Stimulated activated CD8-positive, alpha-beta memory T cell treated with anti-CD3 and anti-CD28 coated beads, Interleukin-15, amount 100 ng/mL, for 1 hour (primary cell): ENCODE measurements around the gene SHMT2.

Source experiments
- DNase-seq: peaks from one replicate; pipeline ENCODE4 v3.0.0-alpha.2; 2020; ENCODE audit warnings: low read depth

SHMT2 gene

DNA sequence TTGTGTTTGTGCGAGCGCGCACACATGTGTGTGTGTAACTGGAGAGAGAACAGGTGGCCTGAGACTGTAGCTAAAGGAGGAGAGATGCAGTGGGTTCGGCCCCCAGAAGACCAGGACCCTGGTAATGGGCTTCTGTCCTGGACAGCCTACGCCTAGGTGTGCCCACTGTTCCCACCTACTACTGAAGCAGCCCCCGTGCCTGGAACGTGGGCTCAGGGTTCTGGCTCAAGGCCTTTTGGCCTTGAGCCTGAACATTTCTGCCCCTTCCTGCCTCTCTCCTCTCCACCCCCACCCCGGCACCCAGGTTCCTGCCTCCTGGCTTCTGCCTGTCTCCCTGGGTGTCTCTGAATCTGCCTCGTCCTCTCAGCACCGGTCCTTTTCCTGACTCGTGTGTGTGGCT lies 14.4 kb upstream of the SHMT2 start:
- no peak for DNase-seq

DNA sequence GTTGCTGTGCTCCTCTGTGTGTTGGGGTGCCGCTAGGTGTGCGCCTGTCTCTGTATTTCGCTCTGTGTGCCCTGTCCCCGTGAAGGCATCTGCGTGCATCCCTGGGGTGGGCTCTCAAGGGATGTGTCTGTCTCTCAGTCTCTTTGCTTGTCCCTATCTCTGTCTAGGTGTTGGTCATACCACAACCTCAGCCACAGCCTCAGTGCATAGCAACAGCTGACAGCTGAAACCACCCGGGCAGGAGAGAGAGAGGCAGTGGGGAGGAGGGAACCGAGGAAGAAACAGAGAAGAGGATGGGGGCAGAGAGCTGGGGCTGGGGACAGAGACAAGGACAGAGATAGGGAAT lies 13.9 kb upstream of the SHMT2 start:
- DNase-seq: no peak

DNA sequence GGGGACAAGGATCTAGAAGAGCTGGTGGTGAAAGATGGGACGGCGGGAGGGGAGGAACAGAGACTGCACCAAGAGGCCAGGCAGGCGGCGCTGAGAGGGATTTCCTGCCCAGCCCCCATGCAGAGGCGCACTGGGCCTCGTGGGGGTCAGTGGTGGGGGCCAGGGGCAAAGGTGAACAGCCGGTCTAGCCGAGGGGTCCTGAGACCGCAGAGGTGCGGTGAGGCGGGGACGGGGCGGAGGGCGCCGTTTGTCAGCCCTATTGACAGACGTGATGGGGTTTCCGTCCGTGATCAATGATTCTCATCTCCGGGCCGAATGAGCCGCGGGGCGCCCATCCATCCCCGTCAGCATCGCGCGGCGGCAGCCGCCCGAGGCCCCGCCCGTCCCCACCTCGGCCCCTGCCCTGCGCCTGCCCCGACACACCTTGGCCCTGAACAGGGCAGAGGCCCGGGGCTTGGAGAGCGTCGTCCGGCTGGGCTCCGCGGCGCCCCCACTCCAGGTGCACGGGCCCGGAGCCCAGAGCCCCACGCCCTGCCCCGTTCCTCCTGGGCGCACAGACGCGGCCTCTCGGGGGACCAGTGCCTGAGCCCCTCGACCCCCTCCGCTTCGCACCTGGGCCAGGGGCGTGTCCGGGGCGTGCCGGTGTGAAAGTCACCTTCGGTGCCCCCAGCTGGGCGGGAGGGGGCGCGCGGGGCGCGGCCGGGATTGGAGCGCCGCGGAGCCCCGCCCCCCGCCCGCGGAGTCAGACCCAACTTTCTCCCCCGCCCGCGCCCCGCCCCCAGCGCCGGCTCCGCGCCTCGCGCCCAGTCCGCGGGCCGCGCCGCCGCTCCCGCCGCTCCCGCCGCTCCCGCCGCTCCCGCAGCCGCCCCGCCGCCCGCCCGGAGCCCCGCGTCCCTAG lies 13.2 kb upstream of the SHMT2 start, which contains the start of gene NXPH4:
TSS of gene NXPH4 (plus strand) at position 781 of the 898 bp plus-strand sequence. CDS start 176 bp downstream, outside the sequence.
- DNase-seq: peak; percentile 34

DNA sequence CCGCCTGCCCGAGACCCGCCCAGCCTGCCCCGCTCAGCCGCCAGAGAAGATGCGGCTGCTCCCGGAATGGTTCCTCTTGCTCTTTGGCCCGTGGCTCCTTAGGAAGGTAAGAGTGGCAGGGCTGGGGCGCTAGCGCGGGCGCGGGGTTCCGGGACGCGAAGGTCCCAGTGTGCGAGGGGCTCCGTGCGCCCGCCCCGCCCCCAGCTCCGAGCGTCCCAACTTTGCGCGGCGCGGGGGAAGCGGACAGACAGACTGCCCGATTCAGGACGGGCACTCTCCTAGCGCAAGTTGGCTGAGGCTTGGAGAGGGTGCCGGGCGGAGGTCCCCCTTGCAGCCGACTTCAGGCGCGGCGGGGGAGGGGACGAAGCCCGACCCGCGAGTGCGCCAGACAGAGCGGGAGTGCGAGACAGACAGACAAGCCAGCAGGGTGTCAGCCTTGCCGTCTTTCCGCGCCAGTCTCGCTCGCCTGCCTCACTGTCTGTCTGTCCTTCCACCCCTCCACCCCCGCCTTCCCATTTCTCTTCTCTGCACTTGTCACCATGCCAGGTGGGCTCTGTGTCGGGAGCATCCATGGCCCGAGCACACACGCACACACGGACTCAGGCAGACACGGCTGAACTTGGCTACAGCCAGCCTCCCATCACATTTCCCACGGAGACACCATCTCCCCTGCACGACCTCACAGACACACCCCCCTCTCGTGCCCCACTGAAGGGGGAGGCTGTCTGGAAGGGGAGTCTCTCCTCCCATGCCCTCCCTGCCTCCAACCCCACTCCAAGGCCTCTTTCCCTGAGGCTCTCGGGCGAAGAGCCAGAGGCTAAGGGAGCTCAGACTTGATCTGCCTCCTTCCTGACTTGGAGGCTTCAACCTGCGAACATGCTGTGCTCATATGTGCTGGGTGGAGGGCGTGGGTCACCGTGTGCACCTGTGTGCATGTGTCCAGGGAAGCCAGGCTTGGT lies 12.3 kb upstream of the SHMT2 start:
- DNase-seq: no peak

DNA sequence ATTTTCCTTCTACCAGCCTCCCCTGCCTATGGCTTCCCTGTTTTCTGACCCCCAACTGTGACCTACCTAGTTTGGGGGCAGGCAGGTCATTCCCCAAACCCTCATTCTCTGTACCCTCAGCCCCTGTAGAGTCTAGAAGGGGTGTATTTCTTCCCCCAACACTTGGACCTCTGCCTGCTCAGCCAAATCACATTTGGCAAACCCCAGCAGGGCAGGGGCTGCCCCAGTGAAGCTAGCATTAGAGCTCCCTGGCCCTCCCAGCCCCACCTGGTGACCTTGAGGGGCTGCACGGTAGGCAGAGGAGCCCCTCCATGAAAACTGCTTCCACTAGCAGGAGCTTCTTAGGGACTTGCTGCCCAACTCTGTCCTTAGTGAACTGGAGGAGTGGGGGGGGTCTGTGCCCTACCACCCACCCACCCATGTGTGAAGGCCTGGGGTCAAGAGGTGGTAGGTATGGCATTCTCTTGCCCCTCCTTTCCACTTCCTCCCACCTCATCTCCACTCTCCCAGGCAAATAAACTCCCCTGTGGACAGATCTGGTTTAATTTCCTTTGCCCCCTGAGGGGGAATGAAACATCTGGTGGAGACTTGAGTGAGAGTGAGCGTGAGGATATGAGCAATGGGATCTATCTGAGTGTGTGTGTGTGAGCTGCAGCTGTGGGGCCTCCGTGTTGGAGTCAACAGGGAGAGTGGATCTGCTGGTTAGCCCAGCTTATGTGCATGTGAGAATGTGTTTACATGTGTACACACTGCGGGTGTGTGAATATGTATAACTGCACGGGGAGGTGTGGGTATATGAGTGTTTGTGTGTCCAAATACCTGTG lies 11.3 kb upstream of the SHMT2 start:
- no peak for DNase-seq

DNA sequence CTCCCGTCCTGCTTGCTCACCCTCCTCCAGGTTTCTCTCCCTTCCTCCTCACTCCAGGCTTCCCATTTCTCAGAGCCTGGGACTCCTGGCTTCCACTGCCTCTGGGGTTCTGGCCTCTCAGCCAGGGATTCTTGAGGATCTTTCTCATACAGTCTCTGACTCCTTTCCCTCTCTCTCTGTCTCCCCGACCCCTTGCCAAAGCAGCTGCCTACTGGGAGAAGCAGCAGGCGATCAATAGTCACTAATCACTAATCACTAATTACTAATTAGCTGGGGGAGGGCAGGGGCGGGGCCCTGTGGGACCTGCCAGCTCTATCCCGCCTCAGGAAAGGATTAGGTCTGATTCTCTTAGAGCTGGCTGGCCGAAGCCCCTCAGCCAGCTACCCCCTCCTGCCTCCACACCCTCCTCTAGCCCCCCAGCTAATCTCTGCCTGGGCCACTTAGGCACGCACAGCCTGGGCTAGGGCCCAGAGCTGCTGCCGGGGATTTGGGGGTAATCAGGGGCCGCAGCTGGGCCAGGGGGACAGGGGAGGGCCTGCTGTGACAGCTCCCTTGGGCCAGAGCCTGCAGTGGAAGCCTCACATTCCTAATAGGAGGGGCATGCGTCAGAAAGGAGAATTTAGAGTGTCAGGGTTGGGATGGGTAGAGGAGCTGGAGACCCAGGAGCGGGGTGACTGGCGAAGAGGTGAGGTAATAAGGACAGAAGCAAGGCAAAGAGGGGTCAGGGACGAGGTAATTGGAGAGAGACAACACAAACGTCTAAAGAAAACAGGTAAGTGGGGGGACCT lies 10.1 kb upstream of the SHMT2 start:
- no peak for DNase-seq

DNA sequence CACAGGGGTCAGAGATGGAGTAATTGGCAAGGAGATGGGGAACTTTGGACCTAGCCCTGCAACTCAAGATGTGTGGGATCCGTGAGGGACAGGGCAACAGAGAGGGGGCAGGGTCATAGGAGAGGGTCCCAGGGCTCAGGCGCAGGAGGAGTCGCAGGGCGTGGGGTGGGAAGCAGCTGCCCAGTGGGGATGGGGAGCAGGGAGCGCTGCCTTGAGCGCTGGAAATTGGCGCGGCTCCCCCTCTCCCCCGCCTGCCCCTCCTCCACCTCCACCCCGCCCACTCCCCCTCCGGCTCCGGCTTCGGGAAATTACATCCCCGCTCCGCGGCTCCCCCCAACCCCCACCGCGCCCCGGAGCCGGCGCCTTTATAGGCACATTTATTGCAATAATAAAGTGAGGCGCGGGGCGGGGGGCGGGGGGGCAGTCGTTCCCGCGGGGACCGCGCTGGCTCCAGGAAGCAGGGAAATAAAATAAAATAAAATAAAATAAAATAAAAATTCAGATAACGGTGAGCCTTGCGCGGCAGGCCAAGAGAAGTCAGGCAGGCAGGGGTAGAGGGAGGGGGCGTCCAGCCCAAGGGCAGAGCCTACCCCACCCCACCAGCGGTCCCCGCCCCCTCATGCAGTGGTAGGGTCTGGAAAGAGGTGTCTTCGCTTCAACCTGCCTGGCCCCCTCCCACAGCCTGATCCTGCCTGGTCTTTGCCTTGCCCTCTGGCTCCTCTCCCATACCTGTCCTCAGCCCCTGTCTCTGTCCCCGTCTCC lies 9.3 kb upstream of the SHMT2 start:
- no peak for DNase-seq

DNA sequence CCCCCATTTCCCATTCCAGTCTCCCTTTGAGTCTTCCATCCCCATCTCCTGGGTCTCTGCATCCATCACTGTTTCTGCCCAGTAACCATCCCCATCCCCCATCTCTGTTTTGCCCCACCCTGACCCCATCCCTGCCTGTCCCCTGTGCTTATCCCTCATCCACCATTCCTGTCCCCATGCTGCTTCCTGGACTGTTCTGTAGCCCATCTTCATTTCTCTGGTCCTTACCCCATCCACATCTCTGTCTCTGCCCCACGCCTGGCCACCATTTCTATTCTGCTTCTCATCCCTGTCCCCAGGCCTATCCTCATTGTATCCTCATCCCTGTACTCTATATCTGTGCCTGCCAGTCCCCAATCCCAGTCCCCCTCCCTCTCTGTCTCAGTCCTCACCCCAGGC lies 8.7 kb upstream of the SHMT2 start:
- DNase-seq: no peak

DNA sequence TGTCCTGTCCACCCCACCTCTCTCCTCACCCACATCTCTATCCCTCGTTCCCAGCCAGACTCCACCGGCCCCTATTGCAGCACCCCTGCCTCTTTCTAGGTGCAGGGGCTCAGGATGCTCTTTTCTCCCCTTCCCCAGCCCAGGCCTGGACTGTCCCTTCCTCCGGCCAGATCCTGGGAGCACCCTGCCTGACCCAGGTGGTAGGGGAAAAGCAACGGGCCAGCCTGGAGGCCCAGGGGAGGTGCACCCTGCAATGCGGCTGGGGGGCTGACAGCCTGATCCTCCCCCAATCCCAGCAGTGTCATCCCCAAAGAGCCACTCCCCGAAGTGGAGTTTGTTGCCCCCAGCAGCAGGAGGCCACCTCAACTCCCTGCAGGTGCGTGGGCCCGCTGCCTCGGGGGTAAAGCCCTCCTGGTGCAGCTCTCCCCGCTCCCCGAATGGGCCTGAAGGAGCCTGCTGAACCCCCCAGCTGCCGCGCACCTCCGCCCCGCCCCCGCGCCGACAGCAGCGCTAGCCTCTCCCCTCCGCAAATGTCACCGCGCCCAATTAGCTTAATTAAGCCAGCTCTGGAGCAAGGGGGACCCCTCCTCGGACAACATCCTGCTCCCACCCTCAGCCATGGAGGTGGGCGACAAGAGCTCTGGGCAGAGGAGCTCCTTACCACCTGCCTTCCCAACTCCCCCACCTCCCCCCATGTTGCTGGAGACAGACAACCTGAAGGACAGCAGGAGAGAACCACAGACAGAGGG lies 8.2 kb upstream of the SHMT2 start:
- DNase-seq: no peak

DNA sequence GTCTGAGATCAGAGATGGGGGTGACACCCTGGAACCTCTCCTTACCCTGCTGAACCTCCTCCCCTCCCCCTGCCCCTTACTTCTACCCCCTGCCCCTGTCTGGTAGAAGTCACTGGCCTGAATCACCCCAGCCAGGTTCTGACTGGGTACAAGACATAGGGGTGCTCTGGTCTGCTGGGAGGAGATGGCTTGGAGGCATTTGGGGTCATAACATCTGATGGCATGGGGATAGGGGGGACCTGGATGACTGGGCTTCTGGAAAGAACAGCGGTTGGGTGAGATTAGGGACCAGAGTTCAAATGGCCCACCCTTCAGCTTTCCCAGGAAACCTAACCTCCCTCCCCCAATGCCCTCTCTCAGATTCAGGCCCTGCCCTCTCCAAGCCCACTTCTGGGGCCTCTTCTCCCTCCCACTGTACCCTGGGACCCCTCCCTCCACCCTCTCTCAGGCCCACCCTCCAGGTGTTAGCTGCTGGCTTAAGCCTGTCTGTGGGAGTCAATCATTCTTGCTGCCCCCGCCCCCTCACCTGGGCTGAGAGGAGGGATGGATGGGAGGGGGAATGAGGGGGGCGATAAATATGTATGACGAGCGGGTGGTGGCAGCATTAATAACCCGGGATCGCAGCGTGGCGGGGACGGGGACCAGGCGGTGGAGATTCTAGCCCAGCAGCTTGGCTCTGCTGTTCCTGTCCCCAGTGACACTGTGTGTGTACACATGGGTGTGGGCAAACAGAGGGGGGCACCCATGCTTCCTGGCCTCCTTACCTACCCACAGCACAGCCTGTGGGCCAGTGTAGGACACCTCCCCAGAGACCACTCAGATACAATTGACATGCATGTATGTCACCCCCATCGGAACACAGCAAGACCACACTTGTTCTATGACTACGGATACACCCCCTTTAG lies 7.0 kb upstream of the SHMT2 start:
- no peak for DNase-seq

DNA sequence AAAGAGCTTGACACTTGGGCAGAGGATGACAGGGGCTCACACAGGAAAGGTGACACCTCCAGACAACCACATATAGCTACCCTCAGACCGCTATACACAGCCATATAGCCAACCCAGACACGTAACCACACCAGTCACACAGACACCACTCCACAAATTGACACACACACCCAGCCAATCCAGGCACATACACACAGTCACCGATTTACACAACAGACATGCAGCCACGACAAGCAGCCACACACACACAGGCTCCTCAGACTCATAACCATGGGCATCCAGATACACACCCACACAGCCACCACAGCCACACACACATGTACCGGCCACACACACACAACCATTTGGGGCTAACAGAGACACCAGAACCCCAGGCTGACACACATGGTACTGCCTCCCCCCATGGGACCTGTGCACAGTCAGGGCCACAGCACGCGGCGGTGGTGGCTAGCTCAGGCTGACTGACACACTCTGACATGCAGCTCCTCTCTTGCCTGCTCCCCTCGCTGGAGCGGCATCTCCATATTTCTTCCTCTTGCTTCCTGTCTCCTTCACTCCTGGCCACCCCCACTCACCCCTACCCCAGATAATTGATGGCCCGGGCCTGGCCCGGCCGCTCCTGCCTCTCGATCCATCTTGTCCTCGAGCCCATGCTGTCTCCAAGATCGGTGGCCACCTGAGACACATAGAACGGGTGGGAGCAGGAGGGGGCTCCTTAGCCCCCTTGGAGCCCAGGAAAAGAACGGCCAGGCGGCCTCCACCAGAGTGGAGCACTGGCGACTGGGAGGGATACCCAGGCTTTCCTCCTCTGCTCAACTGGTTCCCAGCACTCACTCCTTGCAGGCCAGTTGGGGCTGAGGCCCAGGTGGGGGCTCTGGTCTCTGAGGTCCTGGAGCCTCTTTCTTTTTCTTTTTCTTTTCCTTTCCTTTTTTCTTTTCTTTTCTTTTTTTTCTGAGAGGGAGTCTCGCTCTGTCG lies 6.0 kb upstream of the SHMT2 start:
- DNase-seq: no peak

DNA sequence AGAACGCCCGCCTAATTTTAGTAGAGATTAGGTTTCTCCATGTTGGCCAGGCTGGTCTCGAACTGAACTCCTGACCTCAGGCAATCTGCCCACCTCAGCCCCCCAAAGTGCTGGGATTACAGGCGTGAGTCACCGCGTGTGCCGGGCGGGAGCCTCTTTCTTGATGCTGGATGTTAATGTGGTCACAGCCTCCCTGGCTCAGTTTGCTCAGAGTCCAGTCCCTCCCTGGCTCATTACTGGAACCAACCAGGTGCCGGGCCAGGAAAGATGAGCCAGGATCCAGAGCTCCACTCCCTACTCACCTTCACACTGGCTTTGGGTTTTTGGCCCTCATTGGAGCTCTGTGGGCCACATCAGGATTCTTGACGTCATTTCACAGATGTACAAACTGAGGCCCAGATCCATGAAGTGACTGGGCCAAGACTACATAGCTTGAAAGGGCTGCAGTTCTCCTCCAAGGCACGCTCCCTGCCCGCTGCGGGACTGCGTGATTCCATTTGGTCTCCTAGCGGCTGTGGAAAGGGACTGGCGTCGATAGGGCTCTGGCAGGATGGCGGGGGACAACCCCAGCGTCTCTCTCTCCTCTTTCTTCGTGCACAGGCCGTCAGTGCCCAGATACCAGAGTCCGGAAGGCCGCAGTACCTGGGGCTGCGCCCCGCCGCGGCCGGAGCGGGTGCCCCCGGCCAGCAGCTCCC lies 5.1 kb upstream of the SHMT2 start:
- DNase-seq: no peak

DNA sequence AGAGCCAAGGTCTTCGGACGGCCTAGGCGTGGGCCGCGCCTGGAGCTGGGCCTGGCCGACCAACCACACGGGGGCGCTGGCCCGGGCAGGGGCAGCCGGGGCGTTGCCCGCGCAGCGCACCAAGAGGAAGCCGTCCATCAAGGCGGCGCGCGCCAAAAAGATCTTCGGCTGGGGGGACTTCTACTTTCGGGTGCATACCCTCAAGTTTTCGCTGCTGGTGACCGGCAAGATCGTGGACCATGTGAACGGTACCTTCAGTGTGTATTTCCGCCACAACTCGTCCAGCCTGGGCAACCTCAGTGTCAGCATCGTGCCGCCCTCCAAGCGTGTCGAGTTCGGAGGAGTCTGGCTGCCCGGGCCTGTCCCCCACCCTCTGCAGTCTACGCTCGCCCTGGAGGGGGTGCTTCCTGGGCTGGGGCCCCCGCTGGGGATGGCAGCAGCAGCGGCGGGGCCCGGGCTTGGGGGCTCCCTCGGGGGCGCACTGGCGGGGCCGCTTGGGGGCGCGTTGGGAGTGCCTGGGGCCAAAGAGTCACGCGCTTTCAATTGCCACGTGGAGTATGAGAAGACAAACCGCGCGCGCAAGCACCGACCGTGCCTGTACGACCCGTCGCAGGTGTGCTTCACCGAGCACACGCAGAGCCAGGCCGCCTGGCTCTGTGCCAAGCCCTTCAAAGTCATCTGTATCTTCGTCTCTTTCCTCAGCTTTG lies 4.4 kb upstream of the SHMT2 start:
- peak; percentile 28 for DNase-seq

DNA sequence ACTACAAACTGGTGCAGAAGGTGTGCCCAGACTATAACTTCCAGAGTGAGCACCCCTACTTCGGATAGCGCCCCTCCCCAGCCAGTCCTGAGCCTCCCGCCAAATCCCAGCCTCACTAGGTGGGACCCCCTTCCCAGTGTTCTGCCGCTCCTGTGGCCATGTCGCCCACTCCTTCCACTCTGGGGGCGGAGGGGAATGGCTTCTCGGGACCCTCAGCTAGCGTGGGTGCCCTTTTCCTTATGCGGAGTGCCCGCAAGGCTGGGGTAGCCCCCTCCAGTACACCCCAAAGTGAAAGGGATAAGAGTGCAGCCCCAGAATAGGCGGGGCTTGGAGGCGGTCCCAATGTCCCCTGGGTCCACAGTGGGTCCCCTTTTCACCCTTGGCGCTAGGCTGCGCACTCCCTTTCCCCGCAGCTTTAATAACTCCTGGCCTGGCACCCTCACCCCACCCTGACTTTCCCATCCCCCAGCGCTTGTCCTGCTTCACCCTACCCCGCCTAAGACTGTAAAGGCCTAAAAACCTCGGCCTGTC lies 3.8 kb upstream of the SHMT2 start:
- DNase-seq: no peak

DNA sequence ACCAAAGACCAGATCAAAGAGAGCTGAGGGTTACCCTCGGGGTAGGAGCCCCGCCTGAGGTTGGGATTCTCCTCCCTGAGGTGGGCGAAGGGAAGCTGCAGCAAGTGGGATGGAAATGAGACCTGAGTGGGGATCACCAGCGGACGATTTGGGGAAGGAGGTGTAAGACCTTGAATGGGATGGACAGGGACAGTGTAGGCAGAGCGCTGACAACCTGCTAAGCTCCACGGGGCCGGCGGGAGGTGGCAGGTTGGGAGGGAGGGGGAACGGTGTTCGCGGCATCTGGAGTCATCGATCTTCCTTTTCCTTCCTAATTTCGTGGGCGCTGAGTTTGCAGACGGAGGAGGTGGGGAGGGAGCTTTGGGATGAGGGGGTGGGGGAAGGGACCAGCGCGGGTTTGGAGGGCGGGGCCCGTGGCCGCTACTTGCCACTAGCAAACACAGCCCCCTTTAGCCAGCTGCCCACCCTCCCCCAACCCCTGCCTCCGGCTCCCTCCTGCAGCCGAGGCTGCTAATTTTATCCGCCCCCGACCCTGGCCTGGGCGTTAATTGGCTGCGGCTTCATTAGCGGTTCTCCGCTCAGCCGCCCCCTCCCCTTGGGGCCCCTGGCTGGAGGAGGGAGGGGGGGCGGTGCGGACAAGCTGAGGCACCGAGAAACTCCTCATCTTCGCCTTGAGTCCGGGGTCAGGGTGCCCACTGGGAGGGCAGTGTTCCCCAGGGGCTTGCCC lies 2.8 kb upstream of the SHMT2 start:
- DNase-seq: no peak
